Ascending aorta (tissue), 2 donors: ENCODE data around the gene CADM2. TPM values are rescaled to one million over a fixed set of nuclear protein-coding genes. Genes with fewer than 3 reads are reported as not detected.

Experiments used
- DNase-seq, 2 donors: peaks; one replicate each; pipeline ENCODE4 v3.0.0-alpha.2; 2019; ENCODE audit warnings: low spot score in 2 of 2
- H3K27ac ChIP-seq, 2 donors: fragments of 200-600 bp; sonication (generic); one replicate each; pipeline ENCODE4 v1.5.1; 2016 to 2017; ENCODE audit warnings: mild to moderate bottlenecking in 1 of 2
- H3K27me3 ChIP-seq: fragments of 200-600 bp; sonication (generic); one replicate; pipeline ENCODE4 v1.5.1; 2017
- H3K36me3 ChIP-seq, 2 donors: fragments of 200-600 bp; sonication (generic); one replicate each; pipeline ENCODE4 v1.5.1; 2016
- H3K4me1 ChIP-seq, 2 donors: fragments of 200-600 bp; sonication (generic); one replicate each; pipeline ENCODE4 v1.5.1; 2016 to 2017; ENCODE audit warnings: mild to moderate bottlenecking in 1 of 2
- H3K4me3 ChIP-seq, 2 donors: fragments of 200-600 bp; sonication (generic); one replicate each; pipeline ENCODE4 v1.5.1; 2016 to 2017; ENCODE audit warnings: mild to moderate bottlenecking in 1 of 2
- H3K9me3 ChIP-seq, 2 donors: fragments of 200-600 bp; sonication (generic); one replicate each; pipeline ENCODE4 v1.5.1; 2016
- intact Hi-C: fragments of 100-400 bp; cut with DNase I; formaldehyde crosslinking; loops from one replicate; pipeline ENCODE4 v1.15.1; 2023
- total RNA-seq: library from RNA; depleted of rRNA; stranded (reverse); fragments of >200 nt; gene quantifications from one replicate; pipeline ENCODE4 v1.1.0, GENCODE V29; 2016
- TF ChIP-seq, protein P1 (sequence below), 3 experiments: fragments of 200-600 bp in 2 of 3; fragments of 450-650 bp in 1 of 3; sonication (generic) in 2 of 3; IDR thresholded peaks; one replicate each; pipeline ENCODE4 v1.5.1; 2016 to 2019; ENCODE audit warnings: antibody characterized with exemption in 3 of 3, mild to moderate bottlenecking in 1 of 3, moderate library complexity in 1 of 3

Gene CADM2
- total RNA-seq, 1 donor from 2014 or later, result 23.0 TPM

GRCh38 chr3:85808755-85809154, 850.0 kb downstream of the CADM2 start:
- Histone ChIP-seq H3K27me3 (no peaks in the 10 kb centered on the region), H3K4me1 (no peaks in the 10 kb centered on the region), H3K4me3 (no peak overlapping the region), H3K27ac (no peak overlapping the region), H3K9me3 (no peaks in the 10 kb centered on the region), H3K36me3 (no peaks in the 10 kb centered on the region)
- TF ChIP-seq, protein P1, sequence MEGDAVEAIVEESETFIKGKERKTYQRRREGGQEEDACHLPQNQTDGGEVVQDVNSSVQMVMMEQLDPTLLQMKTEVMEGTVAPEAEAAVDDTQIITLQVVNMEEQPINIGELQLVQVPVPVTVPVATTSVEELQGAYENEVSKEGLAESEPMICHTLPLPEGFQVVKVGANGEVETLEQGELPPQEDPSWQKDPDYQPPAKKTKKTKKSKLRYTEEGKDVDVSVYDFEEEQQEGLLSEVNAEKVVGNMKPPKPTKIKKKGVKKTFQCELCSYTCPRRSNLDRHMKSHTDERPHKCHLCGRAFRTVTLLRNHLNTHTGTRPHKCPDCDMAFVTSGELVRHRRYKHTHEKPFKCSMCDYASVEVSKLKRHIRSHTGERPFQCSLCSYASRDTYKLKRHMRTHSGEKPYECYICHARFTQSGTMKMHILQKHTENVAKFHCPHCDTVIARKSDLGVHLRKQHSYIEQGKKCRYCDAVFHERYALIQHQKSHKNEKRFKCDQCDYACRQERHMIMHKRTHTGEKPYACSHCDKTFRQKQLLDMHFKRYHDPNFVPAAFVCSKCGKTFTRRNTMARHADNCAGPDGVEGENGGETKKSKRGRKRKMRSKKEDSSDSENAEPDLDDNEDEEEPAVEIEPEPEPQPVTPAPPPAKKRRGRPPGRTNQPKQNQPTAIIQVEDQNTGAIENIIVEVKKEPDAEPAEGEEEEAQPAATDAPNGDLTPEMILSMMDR (IDR thresholded peaks at IDR 0.05), result no peak
- no peak for DNase-seq
- intact Hi-C loops, result no loop called here

GRCh38 chr3:85821130-85821756, 862.5 kb downstream of the CADM2 start:
- H3K36me3 ChIP-seq, result no peaks in the 10 kb centered on the region
- H3K27ac ChIP-seq, result no peak overlapping the region
- DNase-seq, result no peak
- H3K4me1 ChIP-seq, result no peaks in the 10 kb centered on the region
- no peaks in the 10 kb centered on the region for H3K27me3 ChIP-seq
- intact Hi-C loops, result no loop called here
- TF ChIP-seq, protein P1 (IDR thresholded peaks at IDR 0.05), result no peak
- H3K9me3 ChIP-seq, result no peaks in the 10 kb centered on the region
- H3K4me3 ChIP-seq, result no peak overlapping the region

GRCh38 chr3:85835857-85836440, 877.2 kb downstream of the CADM2 start:
- Histone ChIP-seq H3K9me3 (no peaks in the 10 kb centered on the region), H3K27ac (no peak overlapping the region)
- no peak for DNase-seq

GRCh38 chr3:85837402-85837801, 878.6 kb downstream of the CADM2 start:
- no peak for DNase-seq
- Histone ChIP-seq H3K9me3 (no peaks in the 10 kb centered on the region), H3K36me3 (no peaks in the 10 kb centered on the region), H3K27me3 (no peaks in the 10 kb centered on the region), H3K4me1 (no peaks in the 10 kb centered on the region), H3K27ac (no peak overlapping the region), H3K4me3 (no peak overlapping the region)
- TF ChIP-seq, protein P1 (IDR thresholded peaks at IDR 0.05), result no peak
- intact Hi-C loops, result no loop called here

More at GRCh38 chr3:85835857-85836440, 877.2 kb downstream of the CADM2 start:
- Histone ChIP-seq H3K4me3 (no peak overlapping the region), H3K4me1 (no peaks in the 10 kb centered on the region), H3K36me3 (no peaks in the 10 kb centered on the region), H3K27me3 (no peaks in the 10 kb centered on the region)
- intact Hi-C loops, result no loop called here
- TF ChIP-seq, protein P1 (IDR thresholded peaks at IDR 0.05), result no peak

GRCh38 chr3:85838921-85839320, 880.1 kb downstream of the CADM2 start:
- TF ChIP-seq, protein P1 (IDR thresholded peaks at IDR 0.05), result no peak
- H3K9me3 ChIP-seq, result no peaks in the 10 kb centered on the region
- no peaks in the 10 kb centered on the region for H3K4me1 ChIP-seq
- no peaks in the 10 kb centered on the region for H3K27me3 ChIP-seq
- no peaks in the 10 kb centered on the region for H3K36me3 ChIP-seq
- intact Hi-C loops, result no loop called here
- H3K27ac ChIP-seq, result no peak overlapping the region
- no peak overlapping the region for H3K4me3 ChIP-seq
- no peak for DNase-seq
